GM21529 (cell line): ENCODE results near the gene TKFC.

Experiments
- ATAC-seq: cut with Tn5 transposase; IDR thresholded peaks from one replicate; pipeline ENCODE4 v1.9.1; 2021; ENCODE audit not compliant: unreplicated experiment

TKFC gene

GRCh38 chr11:61332797-61333549 is at the start of gene TKFC, which contains the start of gene DDB1:
Gene TKFC, plus strand, starts transcription at chr11:61333228. Its CDS starts 1,501 bp downstream, at chr11:61334729.
Gene DDB1, minus strand, starts transcription at chr11:61333105. Its CDS starts 137 bp downstream, at chr11:61332968.
- peak; percentile 89 for ATAC-seq

DNA sequence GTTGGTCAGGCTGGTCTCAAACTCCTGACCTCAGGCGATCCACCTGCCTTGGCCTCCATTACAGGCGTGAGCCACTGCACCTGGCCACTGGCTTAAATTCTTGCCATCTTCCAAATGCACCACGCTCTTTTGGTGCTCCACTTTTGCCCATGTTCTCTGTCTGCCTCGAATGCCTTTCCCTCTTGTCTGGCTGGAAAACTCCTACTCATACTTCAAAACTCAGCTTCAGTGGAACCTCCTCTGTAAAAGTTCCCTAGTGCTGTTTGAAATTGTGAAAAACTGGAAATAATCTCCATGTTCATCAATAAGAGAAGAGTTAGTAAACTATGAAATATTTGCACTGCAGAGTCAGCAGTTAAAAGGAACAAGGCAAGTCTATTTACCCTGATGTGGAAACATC is 49.4 kb upstream of the TKFC start:
- ATAC-seq, result no peak

DNA sequence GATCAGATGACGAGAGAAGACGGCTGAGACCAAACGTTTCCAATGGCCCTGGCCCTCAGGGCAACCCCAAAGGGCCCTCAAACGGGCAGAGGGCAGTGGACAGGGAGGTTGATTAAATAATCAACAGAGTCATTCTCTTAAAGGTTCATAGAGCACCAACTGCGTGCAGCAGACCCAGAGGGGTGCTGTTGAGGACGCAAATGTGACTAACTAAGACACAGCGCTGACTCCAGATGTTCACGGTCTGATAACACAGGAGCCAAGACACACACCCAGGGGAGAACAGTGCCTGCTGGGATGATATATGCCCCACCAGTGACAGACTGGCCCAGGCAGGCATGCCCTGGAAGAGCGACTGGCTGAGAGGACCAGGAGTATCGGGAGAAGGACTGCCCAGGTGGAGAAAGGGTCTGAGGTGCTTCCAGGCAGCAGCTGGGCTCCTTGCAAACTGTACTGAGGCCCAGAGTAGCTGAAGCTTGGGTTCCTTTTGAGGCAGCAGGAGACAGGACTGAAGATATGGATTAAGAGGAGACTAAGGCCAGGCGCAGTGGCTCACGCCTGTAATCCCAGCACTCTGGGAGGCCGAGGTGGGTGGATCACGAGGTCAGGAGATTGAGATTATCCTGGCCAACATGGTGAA is 45.6 kb upstream of the TKFC start:
- ATAC-seq, result no peak

GRCh38 chr11:61290905-61291690 is 41.9 kb upstream of the TKFC start:
- no peak for ATAC-seq

DNA sequence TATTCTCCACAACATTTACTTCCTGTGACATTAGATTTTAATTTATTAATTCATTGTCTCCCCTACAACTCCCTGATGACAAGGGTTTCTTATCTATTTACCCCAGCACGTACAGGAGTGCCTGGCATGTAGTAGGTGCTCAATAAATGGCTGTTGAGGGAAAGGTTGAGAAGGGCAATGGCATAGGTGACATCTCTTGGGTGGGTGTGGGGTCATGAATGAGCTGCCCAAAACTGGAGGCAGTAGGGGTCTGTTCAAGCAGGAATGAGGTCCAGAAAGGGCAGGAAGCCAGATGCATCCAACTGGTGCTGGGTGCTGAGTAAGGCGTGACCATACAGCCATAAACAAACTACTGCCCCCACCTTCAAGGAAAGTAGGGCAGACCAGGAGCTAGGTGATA is 40.7 kb upstream of the TKFC start:
- no peak for ATAC-seq

DNA sequence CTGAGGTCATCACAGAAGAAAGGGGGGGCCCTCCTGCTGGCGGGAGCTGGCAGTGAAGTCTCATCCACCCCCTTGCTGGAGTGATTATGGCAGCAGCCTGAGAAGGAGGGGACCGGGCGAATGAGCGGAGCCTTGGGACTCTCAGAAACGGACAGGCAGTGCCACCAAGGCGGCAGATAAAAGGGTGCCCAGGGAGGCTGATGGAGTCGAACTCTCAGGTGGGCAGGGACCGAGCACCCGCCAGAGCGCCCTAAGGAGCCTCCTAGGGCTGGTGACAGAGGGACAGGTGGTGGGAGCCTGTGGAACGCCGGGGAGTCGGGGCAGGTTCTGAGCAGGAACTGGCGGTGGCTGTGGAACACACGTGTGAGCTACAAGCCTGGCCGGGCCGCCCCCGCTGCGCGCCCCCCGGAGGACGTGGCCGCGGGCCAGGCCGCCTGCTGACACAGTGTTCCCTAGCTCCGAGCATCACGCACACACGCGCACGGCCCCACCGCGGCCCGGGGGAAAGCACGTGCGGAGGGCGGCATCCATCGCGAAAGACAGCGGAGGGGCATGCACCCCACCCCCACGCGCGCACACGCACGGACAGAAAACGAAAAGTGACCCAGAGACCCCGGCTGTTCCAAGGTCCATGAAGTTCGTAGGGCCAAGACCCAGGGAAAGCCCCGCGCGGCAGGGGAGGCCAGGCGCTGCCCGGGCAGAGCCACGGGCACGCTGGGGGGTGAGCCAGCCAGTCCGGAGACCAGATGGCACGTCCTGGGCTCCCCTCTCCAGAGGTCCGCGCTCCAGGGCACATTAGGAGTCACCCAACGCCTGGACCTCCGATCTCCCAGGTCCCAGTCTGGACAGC is 38.9 kb upstream of the TKFC start:
- ATAC-seq, result peak; percentile 32

GRCh38 chr11:61294717-61295595 is 38.1 kb upstream of the TKFC start, which contains the start of gene VWCE:
Gene VWCE, minus strand, starts transcription at chr11:61295316. Its CDS starts 279 bp downstream, at chr11:61295037.
- ATAC-seq, result peak; percentile 72

DNA sequence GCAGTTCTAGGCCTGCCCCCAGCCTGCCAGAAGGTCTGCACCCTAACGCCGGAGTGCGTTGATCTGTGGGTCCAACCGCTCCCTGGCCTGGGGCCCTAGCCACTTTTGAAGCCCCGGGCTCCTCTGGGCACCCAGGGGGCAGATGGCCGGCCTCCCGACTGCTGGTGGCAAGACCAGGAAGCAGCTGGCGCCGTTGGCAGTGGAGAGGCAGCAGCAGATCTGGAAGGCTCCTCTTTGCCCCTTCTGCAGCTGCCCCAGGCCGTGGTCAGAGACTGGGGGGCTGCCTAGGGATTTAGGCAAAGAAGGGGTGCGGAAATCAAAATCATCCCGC is 37.5 kb upstream of the TKFC start:
- ATAC-seq, result no peak

DNA sequence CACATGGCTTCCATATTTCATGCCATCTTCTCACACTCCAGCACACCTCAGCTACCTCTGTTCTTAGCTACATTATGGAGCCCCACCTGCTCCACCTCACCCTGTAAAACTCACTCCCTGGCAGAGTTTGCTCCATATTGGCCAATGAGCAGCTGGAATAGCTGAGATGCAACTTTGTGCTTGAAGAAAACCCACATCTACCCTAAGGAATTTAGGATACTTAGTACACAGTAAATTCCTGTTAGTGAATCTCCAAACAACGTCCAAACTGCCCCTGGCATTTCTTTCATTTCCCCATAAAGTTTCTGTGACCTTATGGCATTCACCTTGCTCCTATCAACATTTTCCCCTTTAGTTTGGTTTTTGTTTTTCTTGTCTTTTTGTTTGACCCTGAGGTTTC is 35.7 kb upstream of the TKFC start:
- ATAC-seq, result no peak

DNA sequence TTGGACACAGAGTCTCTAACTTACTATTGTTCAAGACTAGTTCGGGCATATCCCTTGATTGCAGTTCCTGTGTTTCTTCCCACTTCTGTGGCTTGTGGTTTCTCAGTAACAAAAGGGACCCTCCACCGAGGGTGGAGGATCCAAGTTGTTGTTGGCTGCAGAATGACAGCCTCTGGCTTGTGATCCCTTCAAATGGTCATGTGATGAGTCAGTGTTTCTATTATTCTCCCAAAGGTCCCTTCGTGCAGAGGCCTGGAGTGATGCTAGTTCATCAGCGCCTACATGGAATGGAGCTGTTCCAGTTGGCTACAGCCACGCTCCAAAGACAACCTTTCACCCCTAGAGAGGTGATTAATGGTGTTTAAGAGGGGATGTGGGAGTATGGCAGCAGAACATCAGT is 35.3 kb upstream of the TKFC start:
- ATAC-seq, result no peak

- no peak for ATAC-seq
Measured at GRCh38 chr11:61298663-61299244, 34.3 kb upstream of the TKFC start.

GRCh38 chr11:61302550-61302949 is 30.5 kb upstream of the TKFC start:
- no peak for ATAC-seq

GRCh38 chr11:61303725-61304124 is 29.3 kb upstream of the TKFC start:
- no peak for ATAC-seq

GRCh38 chr11:61305417-61305816 is 27.6 kb upstream of the TKFC start:
- ATAC-seq, result no peak

- ATAC-seq, result no peak
Measured at GRCh38 chr11:61306221-61306620, 26.8 kb upstream of the TKFC start.

- no peak for ATAC-seq
Measured at GRCh38 chr11:61307354-61307753, 25.7 kb upstream of the TKFC start.

DNA sequence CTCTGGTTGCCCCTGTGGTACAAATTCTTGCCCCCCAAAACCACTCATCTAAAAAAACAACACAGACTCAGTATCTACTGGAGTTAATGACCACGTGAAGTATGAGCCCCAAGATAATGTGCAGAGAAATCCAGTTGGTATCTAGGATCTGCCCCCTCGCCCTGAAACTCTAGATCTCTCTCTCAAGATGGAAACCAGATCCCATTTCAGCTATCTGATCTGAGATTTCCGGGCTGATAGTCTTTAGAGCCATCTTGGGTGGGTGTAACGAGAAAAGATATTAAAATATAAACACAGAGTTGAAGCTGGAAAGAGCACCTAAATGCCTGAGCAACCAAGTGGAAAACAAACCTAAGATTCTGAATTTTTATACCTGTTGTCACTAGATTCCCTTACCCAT is 23.9 kb upstream of the TKFC start:
- no peak for ATAC-seq

DNA sequence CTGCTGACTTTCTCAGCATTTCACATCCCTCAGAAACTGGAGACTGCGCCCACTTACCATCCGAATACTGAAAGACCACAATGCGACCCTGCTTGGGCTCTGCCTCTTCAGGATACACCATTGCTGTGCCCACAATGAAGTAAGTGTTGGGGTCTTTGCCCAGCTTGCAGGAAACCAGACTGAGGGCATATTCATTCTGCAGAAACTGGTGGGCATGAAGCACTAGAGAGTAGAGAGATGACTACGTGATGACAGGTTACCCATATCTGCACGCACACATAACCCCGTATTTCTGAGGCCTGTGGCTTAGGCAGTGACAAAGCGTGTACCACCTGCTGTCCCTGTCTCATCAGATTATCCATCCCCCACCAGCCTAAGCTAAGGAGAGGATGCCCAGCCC is 23.3 kb upstream of the TKFC start:
- no peak for ATAC-seq

- ATAC-seq, result no peak
Measured at GRCh38 chr11:61310749-61311148, 22.3 kb upstream of the TKFC start.

DNA sequence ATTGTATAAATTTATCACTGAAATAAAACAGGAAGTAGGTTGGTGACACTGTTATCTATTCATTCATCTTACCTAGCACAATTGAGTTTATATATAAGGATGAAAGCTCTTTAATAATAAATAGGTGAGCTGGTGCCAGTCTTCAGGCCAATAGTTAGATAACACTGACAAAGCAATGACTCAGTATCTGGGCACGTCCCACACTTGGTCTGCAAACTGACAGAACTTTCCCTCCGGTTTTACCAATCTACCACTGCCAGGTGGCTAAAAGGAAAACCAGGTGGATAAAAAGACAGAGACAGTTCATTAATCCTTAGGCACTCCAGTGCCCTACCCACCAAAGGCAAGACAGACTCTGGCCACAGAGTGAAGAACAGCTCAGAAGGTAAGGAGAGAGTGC is 17.8 kb upstream of the TKFC start:
- no peak for ATAC-seq
